GM13976 (cell line): ENCODE results near the gene LRRC3C.

Experiments used
- DNase-seq: peaks from one replicate; pipeline ENCODE4 v3.0.0; 2012; ENCODE audit warnings: low spot score
- in situ Hi-C: fragments of 300-500 bp; cut with MboI; formaldehyde crosslinking; loops from one replicate; pipeline ENCODE4 v1.12.0; 2022; ENCODE audit warnings: low sequenced_read_pairs, mixed read lengths, inconsistent platforms; ENCODE audit not compliant: unreplicated experiment
- TF ChIP-seq, protein P1 (sequence below): IDR thresholded peaks from 2 replicates; pipeline ENCODE4 v1.5.1; 2012; ENCODE audit warnings: borderline replicate concordance, mild to moderate bottlenecking; ENCODE audit not compliant: insufficient read depth; ENCODE audit errors: extremely low read depth, missing control alignments, control extremely low read depth

Gene LRRC3C

DNA sequence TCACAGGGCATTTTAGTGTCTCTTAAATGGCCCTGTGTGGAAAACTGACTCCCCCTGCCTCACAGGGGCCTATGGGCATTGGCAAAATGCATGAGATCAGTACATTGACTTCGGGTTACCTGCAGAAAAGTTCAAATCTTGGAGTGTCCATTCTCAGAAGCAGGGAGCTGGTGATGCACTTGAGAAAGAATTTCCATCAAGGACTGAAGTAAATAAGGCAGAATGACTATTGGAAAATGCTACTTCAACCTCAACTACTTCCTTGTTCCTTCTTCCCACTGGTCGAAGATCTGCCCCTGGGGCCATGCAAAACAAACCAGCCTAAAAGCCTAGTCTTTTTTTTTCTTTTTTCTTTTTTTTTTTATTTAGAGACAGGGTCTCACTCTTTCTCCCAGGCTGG lies 21.5 kb downstream of the LRRC3C start:
- TF ChIP-seq, protein P1, sequence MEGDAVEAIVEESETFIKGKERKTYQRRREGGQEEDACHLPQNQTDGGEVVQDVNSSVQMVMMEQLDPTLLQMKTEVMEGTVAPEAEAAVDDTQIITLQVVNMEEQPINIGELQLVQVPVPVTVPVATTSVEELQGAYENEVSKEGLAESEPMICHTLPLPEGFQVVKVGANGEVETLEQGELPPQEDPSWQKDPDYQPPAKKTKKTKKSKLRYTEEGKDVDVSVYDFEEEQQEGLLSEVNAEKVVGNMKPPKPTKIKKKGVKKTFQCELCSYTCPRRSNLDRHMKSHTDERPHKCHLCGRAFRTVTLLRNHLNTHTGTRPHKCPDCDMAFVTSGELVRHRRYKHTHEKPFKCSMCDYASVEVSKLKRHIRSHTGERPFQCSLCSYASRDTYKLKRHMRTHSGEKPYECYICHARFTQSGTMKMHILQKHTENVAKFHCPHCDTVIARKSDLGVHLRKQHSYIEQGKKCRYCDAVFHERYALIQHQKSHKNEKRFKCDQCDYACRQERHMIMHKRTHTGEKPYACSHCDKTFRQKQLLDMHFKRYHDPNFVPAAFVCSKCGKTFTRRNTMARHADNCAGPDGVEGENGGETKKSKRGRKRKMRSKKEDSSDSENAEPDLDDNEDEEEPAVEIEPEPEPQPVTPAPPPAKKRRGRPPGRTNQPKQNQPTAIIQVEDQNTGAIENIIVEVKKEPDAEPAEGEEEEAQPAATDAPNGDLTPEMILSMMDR, result no peak
- no peak for DNase-seq
- in situ Hi-C loops, result no loop called here

DNA sequence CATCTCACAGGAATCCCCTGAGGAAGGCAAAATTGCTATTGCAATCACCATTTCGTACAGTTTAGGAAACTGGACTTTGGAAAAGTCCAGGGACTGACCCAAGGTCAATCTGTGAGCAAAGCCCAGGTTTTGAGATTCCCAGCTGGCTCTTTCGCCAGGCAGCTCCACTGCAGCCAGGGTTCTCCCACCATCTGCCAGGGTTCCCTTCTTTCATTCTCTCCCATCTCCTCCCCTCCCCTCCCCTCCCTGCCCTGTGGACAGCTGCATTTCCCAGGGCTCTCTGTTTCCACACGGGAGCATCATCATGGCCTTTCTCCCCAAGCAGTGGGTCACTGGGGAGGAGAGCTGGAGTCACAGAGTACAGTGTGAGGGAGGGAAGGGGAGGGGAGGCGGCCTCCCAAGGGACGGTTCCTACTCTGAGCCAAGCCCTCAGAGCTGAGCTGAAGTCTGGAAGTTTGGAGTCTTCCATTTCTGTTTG lies 23.4 kb downstream of the LRRC3C start:
- DNase-seq, result no peak
- in situ Hi-C loops, result no loop called here
- TF ChIP-seq, protein P1, result no peak

DNA sequence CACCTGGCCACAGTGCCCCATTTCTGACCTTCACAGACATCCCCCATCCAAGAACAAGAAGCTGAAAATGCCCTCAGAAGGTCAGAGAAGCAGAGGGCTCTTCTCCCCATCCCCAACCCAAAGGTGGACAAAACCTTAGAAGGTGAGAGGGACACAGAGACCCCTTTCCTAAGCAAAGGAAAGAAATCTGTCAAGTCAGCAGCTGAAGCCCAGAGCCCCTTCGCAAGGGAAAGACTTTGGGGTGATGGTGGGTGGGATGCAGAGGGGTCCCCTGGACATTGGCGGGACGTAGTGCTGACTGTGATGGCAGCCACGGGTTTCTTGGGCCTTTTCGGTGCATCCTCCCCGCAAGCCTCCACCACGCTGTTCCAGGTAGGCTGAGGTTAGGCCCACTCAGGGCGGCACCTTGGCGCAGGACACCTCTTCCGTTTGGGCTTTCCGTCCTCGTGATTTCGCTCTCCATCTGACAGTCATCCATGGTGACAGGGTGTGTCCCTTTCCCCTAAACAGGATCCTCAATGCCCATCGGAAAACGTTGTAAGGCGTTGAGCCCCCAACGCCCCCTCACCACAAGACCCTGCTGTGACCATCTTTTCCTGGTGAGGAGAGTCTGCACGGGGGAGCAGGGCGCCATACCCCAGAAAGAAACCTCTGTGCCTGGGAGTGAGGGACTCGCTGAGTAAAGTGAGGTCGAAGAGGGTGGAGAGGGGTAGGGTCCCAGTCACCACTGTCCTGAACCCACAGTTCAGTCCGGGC lies 24.6 kb downstream of the LRRC3C start:
- no peak for DNase-seq
- in situ Hi-C loops, result no loop called here
- TF ChIP-seq, protein P1, result no peak

DNA sequence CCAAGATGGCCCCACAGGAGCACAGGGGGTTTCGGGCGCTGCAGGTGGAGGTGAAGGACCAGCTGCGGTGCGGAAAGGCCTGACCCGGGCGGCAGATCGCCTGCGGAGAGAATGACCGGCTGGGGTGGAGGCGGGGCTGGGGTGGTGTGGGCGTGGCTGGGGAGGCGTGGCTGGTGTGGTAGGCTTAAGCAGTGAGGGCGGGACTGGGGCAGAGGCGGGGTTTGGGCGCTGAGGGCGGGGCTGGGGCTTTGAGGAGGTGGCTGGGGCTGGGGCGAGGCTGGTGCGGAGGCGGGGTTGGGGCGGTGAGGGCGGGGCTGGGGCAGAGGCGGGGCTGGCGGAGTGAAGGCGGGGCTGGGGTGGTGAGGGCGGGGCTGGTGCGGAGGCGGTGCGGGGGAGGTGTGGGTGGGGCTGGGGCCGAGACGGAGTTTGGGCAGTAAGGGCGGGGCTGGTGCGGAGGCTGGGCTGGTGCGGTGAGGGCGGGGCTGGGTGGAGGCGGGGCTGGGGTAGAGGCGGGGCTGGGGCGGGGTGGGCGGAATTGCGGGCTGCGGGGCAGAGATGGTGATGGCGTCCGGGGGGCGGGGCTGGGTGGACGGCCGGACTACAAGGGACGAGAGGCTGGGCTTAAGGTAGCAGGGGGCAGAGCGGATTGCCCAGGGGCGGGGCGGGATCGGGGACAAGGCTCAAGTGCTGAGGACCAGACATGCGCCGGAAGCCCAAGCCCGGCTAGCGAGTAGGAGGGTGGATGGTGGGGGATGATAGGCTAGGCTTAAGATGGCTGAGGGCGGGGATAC lies 25.3 kb downstream of the LRRC3C start:
- in situ Hi-C loops, result no loop called here
- DNase-seq, result peak; percentile 98
- TF ChIP-seq, protein P1, result no peak

DNA sequence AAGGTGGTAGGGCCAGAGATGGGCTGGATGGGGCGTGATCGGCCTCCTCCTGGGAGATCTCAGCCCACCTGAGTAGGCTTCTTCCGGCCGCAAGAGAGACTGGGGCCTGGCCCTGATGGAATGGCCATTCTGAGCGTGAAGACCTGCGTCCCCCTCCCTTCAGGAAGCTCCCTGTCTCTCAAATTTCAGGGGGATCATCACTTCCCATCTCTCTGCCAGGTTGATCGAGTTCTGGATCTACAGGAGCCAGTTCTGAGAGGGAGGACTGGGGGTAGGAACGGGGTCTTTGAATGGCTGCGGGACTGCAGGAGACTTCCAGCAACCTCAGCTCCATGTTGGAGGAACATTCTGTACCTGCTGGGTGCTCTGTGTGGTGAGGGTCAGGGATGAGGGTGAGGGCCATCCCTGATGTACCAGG lies 25.9 kb downstream of the LRRC3C start:
- in situ Hi-C loops, result no loop called here
- no peak for DNase-seq
- TF ChIP-seq, protein P1, result no peak

DNA sequence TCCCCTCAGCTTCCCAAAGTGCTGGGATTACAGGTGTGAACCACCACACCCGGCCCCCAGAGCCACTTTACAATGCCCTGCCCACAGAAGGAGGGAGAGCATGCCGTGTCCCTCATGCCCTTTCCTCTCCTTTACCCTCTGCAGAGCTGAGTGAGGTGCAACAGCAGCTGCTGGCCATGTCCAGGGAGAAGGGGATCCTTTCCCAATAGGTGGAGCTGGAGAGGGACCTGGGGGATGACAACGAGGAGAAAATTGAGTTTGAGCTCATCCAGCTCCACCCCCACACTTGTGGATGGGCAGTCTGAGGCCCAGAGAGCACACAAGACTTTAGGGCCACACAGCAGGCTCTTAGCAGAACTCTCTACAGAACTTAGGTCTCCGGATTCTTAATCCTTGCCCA lies 27.3 kb downstream of the LRRC3C start:
- DNase-seq, result no peak
- in situ Hi-C loops, result no loop called here
- TF ChIP-seq, protein P1, result no peak
